HG03521 (cell line): ENCODE data around the gene OR2F1.

Source experiments
- ATAC-seq: cut with Tn5 transposase; IDR thresholded peaks from one replicate; pipeline ENCODE4 v1.9.1; 2021; ENCODE audit warnings: mild to moderate bottlenecking, moderate library complexity; ENCODE audit not compliant: unreplicated experiment

OR2F1 gene

GRCh38 chr7:143954544-143954943 is at the start of gene OR2F1:
Gene OR2F1 (plus strand): TSS chr7:143954844. CDS start chr7:143959971, 5,127 bp downstream.
- ATAC-seq, result no peak

- no peak for ATAC-seq
Observed at GRCh38 chr7:143905509-143905908, 49.1 kb upstream of the OR2F1 start.

GRCh38 chr7:143906151-143906550 is 48.5 kb upstream of the OR2F1 start:
- ATAC-seq, result no peak

GRCh38 chr7:143906895-143907294 is 47.7 kb upstream of the OR2F1 start:
- no peak for ATAC-seq

GRCh38 chr7:143908120-143908519 is 46.5 kb upstream of the OR2F1 start:
- ATAC-seq, result no peak

GRCh38 chr7:143909863-143910262 is 44.8 kb upstream of the OR2F1 start:
- no peak for ATAC-seq

GRCh38 chr7:143910473-143911248 is 44.0 kb upstream of the OR2F1 start:
- no peak for ATAC-seq

GRCh38 chr7:143913945-143914615 is 40.6 kb upstream of the OR2F1 start:
- no peak for ATAC-seq

- no peak for ATAC-seq
Observed at GRCh38 chr7:143914938-143915652, 39.5 kb upstream of the OR2F1 start.

GRCh38 chr7:143924851-143925250 is 29.8 kb upstream of the OR2F1 start:
- ATAC-seq, result no peak

- no peak for ATAC-seq
Observed at GRCh38 chr7:143929224-143929920, 25.3 kb upstream of the OR2F1 start.

GRCh38 chr7:143931739-143932138 is 22.9 kb upstream of the OR2F1 start:
- ATAC-seq, result no peak

- ATAC-seq, result no peak
Observed at GRCh38 chr7:143934526-143935325, 19.9 kb upstream of the OR2F1 start, which contains the start of gene OR2F2. Gene OR2F2 (plus strand): TSS chr7:143935233. CDS start chr7:143935233, 0 bp downstream.

- no peak for ATAC-seq
Observed at GRCh38 chr7:143936087-143937009, 18.3 kb upstream of the OR2F1 start.

- no peak for ATAC-seq
Observed at GRCh38 chr7:143938379-143939243, 16.0 kb upstream of the OR2F1 start.

GRCh38 chr7:143945423-143945822 is 9.2 kb upstream of the OR2F1 start:
- no peak for ATAC-seq

GRCh38 chr7:143947111-143947510 is 7.5 kb upstream of the OR2F1 start:
- ATAC-seq, result no peak

- no peak for ATAC-seq
Observed at GRCh38 chr7:143948733-143949132, 5.9 kb upstream of the OR2F1 start.
